HL-60 (cell line): ENCODE data around the gene LETM1.

ENCODE experiments used
- GABPA ChIP-seq: IDR thresholded peaks from 2 replicates; pipeline ENCODE4 v1.6.1; 2012; ENCODE audit warnings: low read depth
- POLR2AphosphoS5 ChIP-seq: IDR thresholded peaks from 2 replicates; pipeline ENCODE4 v1.6.1; 2012; ENCODE audit warnings: low read depth
- REST ChIP-seq: IDR thresholded peaks from 2 replicates; pipeline ENCODE4 v1.6.1; 2012; ENCODE audit warnings: low read depth; ENCODE audit not compliant: insufficient replicate concordance
- SPI1 ChIP-seq: IDR thresholded peaks from 2 replicates; pipeline ENCODE4 v1.6.1; 2012; ENCODE audit warnings: low read depth, mild to moderate bottlenecking, borderline replicate concordance
- TF ChIP-seq, protein P1 (sequence below): IDR thresholded peaks from one replicate; pipeline ENCODE4 v1.5.1; 2011; ENCODE audit warnings: low read length, control low read depth, inconsistent platforms; ENCODE audit not compliant: insufficient read depth

DNA sequence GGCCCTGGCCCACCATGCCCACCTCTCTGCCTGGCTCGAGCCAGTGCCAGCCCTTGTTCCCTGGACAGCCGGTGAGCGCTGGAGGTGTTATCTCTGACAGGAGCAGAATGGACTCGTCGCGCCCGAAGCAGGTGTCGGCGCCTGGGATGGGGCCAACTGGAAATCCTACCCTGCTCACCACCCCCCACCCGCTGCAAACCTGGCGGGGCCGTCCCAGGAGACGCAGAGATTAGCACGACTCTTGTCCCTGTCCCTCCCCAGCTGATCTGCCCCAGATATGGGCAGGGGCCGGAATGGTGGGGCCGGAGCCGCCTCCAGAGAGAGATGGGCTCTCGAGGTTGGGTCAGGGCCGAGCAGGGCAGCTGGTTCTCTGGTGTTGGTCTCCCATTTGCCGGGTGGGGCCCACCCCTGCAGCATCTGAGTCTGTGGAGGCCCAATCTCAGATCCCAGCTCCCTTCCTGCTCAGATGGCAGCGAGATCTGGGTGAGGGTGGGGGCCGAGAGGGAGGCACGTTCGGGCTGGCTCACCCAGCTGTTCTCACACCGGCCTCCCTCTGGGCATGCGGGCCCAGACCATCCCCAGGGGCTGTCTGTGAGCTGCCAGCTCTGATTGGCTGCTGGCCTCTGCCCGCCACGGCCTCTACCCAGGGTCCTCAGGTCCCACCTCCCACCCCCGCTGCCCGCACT, 83.0 kb downstream of the LETM1 start:
- TF ChIP-seq, protein P1, sequence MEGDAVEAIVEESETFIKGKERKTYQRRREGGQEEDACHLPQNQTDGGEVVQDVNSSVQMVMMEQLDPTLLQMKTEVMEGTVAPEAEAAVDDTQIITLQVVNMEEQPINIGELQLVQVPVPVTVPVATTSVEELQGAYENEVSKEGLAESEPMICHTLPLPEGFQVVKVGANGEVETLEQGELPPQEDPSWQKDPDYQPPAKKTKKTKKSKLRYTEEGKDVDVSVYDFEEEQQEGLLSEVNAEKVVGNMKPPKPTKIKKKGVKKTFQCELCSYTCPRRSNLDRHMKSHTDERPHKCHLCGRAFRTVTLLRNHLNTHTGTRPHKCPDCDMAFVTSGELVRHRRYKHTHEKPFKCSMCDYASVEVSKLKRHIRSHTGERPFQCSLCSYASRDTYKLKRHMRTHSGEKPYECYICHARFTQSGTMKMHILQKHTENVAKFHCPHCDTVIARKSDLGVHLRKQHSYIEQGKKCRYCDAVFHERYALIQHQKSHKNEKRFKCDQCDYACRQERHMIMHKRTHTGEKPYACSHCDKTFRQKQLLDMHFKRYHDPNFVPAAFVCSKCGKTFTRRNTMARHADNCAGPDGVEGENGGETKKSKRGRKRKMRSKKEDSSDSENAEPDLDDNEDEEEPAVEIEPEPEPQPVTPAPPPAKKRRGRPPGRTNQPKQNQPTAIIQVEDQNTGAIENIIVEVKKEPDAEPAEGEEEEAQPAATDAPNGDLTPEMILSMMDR, result no peak
- TF ChIP-seq POLR2AphosphoS5 (no peak), REST (no peak), SPI1 (no peak), GABPA (no peak)
